H9 (cell line): ENCODE measurements around the gene SPRED2. TPM values are rescaled to one million over a fixed set of nuclear protein-coding genes. Genes with fewer than 3 reads are reported as not detected.
"Not testable (repeated sequence)": the region's sequence is repeated elsewhere in the genome, so short reads cannot be mapped to it uniquely, and the experiment has no call there.

Experiments used
- DNase-seq: peaks from one replicate; pipeline ENCODE4 v3.0.0-alpha.2; 2017
- H2AFZ ChIP-seq: one replicate; pipeline ENCODE4 v1.6.1; 2013; ENCODE audit warnings: mild to moderate bottlenecking, low read length, control low read depth, moderate library complexity
- H2AK5ac ChIP-seq: 2 replicates; pipeline ENCODE4 v1.6.1; 2013; ENCODE audit warnings: low read length, control low read depth, mixed read lengths; ENCODE audit not compliant: insufficient read length
- H2BK120ac ChIP-seq: one replicate; pipeline ENCODE4 v1.6.1; 2013; ENCODE audit warnings: low read depth, mild to moderate bottlenecking, low read length, control low read depth, inconsistent platforms; ENCODE audit not compliant: poor library complexity, severe bottlenecking
- H2BK12ac ChIP-seq: 2 replicates; pipeline ENCODE4 v1.6.1; 2013; ENCODE audit warnings: low read length, control low read depth, mixed read lengths, low read depth; ENCODE audit not compliant: insufficient read length
- H2BK15ac ChIP-seq: 2 replicates; pipeline ENCODE4 v1.6.1; 2013; ENCODE audit warnings: low read depth, low read length, control low read depth
- H2BK20ac ChIP-seq: one replicate; pipeline ENCODE4 v1.6.1; 2013; ENCODE audit warnings: low read depth, mild to moderate bottlenecking, low read length, control low read depth, inconsistent platforms; ENCODE audit not compliant: poor library complexity, severe bottlenecking
- H2BK5ac ChIP-seq: 2 replicates; pipeline ENCODE4 v1.6.1; 2013; ENCODE audit warnings: low read length, control low read depth, mixed read lengths; ENCODE audit not compliant: insufficient read length
- H3K14ac ChIP-seq: 2 replicates; pipeline ENCODE4 v1.6.1; 2013; ENCODE audit warnings: low read length, control low read depth; ENCODE audit not compliant: insufficient read depth
- H3K18ac ChIP-seq: 2 replicates; pipeline ENCODE4 v1.6.1; 2013; ENCODE audit warnings: low read depth, mild to moderate bottlenecking, mixed read lengths, low read length, control low read depth; ENCODE audit not compliant: insufficient read length
- H3K23ac ChIP-seq: 2 replicates; pipeline ENCODE4 v1.6.1; 2013; ENCODE audit warnings: low read length, control low read depth, mixed read lengths, low read depth; ENCODE audit not compliant: insufficient read length
- H3K23me2 ChIP-seq: 2 replicates; pipeline ENCODE4 v1.6.1; 2013; ENCODE audit warnings: low read depth, mild to moderate bottlenecking, mixed read lengths, low read length, control low read depth; ENCODE audit not compliant: insufficient read length, poor library complexity, severe bottlenecking
- H3K27ac ChIP-seq: 2 replicates; pipeline ENCODE4 v1.5.1; 2013; ENCODE audit warnings: low read length, control low read depth, mixed read lengths, low read depth; ENCODE audit not compliant: insufficient read length
- H3K27me3 ChIP-seq: 2 replicates; pipeline ENCODE4 v1.6.1; 2013; ENCODE audit warnings: low read length, control low read depth, inconsistent platforms; ENCODE audit not compliant: insufficient read depth
- H3K4ac ChIP-seq: 2 replicates; pipeline ENCODE4 v1.6.1; 2013; ENCODE audit warnings: low read depth, mild to moderate bottlenecking, control low read depth, inconsistent platforms, low read length, moderate library complexity
- H3K4me1 ChIP-seq: 2 replicates; pipeline ENCODE4 v1.6.1; 2013; ENCODE audit warnings: low read length, control low read depth, inconsistent platforms; ENCODE audit not compliant: insufficient read depth
- H3K4me2 ChIP-seq: 2 replicates; pipeline ENCODE4 v1.6.1; 2013; ENCODE audit warnings: low read length, control low read depth, mixed read lengths; ENCODE audit not compliant: insufficient read length, insufficient read depth
- H3K56ac ChIP-seq: 2 replicates; pipeline ENCODE4 v1.6.1; 2013; ENCODE audit warnings: low read depth, mild to moderate bottlenecking, mixed read lengths, low read length, control low read depth; ENCODE audit not compliant: insufficient read length
- H3K79me1 ChIP-seq: 2 replicates; pipeline ENCODE4 v1.6.1; 2013; ENCODE audit warnings: low read depth, mild to moderate bottlenecking, moderate library complexity, low read length, control low read depth, inconsistent platforms; ENCODE audit not compliant: insufficient read depth, poor library complexity, severe bottlenecking
- H3K79me2 ChIP-seq: 2 replicates; pipeline ENCODE4 v1.6.1; 2013; ENCODE audit warnings: low read length, control low read depth, inconsistent platforms; ENCODE audit not compliant: insufficient read depth
- H3K9ac ChIP-seq: 2 replicates; pipeline ENCODE4 v1.6.1; 2013; ENCODE audit warnings: low read length, control low read depth, mixed read lengths; ENCODE audit not compliant: insufficient read length; ENCODE audit errors: extremely low read depth
- H3K9me3 ChIP-seq: one replicate; pipeline ENCODE4 v1.6.1; 2013; ENCODE audit warnings: low read depth, low read length, inconsistent platforms; ENCODE audit not compliant: control insufficient read depth
- H3T11ph ChIP-seq: one replicate; pipeline ENCODE4 v1.6.1; 2013; ENCODE audit warnings: mild to moderate bottlenecking, low read length, control low read depth, inconsistent platforms
- H4K20me1 ChIP-seq: one replicate; pipeline ENCODE4 v1.6.1; 2013; ENCODE audit not compliant: control insufficient read depth, insufficient read length, insufficient read depth
- H4K5ac ChIP-seq: 2 replicates; pipeline ENCODE4 v1.6.1; 2013; ENCODE audit warnings: low read depth, mild to moderate bottlenecking, mixed read lengths, low read length, control low read depth; ENCODE audit not compliant: insufficient read length
- H4K8ac ChIP-seq: replicated peaks from 2 replicates; pipeline ENCODE4 v1.6.1; 2013; ENCODE audit warnings: low read length, control low read depth, mixed read lengths, low read depth; ENCODE audit not compliant: insufficient read length
- H4K91ac ChIP-seq: 2 replicates; pipeline ENCODE4 v1.6.1; 2013; ENCODE audit warnings: low read depth, mild to moderate bottlenecking, moderate library complexity, mixed read lengths, low read length, control low read depth; ENCODE audit not compliant: insufficient read length
- H3K27ac Mint-ChIP-seq, 3 experiments: 2 replicates in 2 of 3; 3 replicates in 1 of 3; pipeline ENCODE4 v1.8.0; 2020 to 2021; ENCODE audit warnings: mixed read lengths in 3 of 3, mild to moderate bottlenecking in 1 of 3, moderate library complexity in 1 of 3
- H3K27me3 Mint-ChIP-seq: 2 replicates; pipeline ENCODE4 v1.8.0; 2021; ENCODE audit warnings: low read depth, mild to moderate bottlenecking, moderate library complexity, mixed read lengths
- H3K36me3 Mint-ChIP-seq, 3 experiments: 2 replicates in 2 of 3; 3 replicates in 1 of 3; pipeline ENCODE4 v1.8.0; 2020 to 2021; ENCODE audit warnings: low read depth in 3 of 3, mixed read lengths in 3 of 3; ENCODE audit not compliant: insufficient read depth in 1 of 3
- H3K4me1 Mint-ChIP-seq, 2 experiments: 2 replicates each; pipeline ENCODE4 v1.8.0; 2020; ENCODE audit warnings: mixed read lengths in 2 of 2
- H3K4me3 Mint-ChIP-seq, 2 experiments: 2 replicates in 1 of 2; 3 replicates in 1 of 2; pipeline ENCODE4 v1.8.0; 2020 to 2021; ENCODE audit warnings: mild to moderate bottlenecking in 2 of 2, mixed read lengths in 2 of 2, moderate library complexity in 1 of 2
- H3K9me3 Mint-ChIP-seq, 2 experiments: 2 replicates in 1 of 2; 3 replicates in 1 of 2; pipeline ENCODE4 v1.8.0; 2020; ENCODE audit warnings: mild to moderate bottlenecking in 2 of 2, mixed read lengths in 2 of 2, moderate library complexity in 1 of 2
- CTCF ChIP-seq: fragments of 200-600 bp; sonication (generic); conservative IDR thresholded peaks from 3 replicates; pipeline ENCODE4 v1.8.0; 2021; ENCODE audit warnings: antibody characterized with exemption, mild to moderate bottlenecking
- WGBS: extraction: QIAGEN DNeasy Blood & Tissue Kit; methylation state at CpG from one replicate; pipeline ENCODE4 v1.1.7; 2013; ENCODE audit warnings: missing lambda C conversion rate, low lambda C conversion rate, mixed read lengths; ENCODE audit not compliant: insufficient read length; ENCODE audit errors: extremely low coverage; 5-methylcytosine and 5-hydroxymethylcytosine counted together
- total RNA-seq: library from RNA; stranded (reverse); gene quantifications from 2 replicates; pipeline ENCODE4 v1.2.1, GENCODE V29; 2021

Gene SPRED2
- total RNA-seq, 1 experiment from 2014 or later = 23.5 TPM

GRCh38 chr2:65317841-65318240 lies 114.6 kb downstream of the SPRED2 start:
- Histone ChIP-seq H3T11ph (no peak overlapping the region), H4K91ac (no peak overlapping the region), H3K27ac (no peak overlapping the region), H3K23ac (no peak overlapping the region), H3K79me2 (no peaks in the 10 kb centered on the region), H3K27me3 (no peaks in the 10 kb centered on the region), H2BK12ac (no peak overlapping the region), H3K79me1 (no peaks in the 10 kb centered on the region), H2AFZ (no peak overlapping the region), H3K9me3 (no peaks in the 10 kb centered on the region), H3K23me2 (no peaks in the 10 kb centered on the region), H2BK5ac (no peak overlapping the region), H4K5ac (no peak overlapping the region), H2BK20ac (no peak overlapping the region), H3K4me2 (no peak overlapping the region), H3K4ac (no peak overlapping the region), H3K56ac (no peak overlapping the region), H2AK5ac (no peak overlapping the region), H3K4me1 (no peaks in the 10 kb centered on the region), H4K8ac (no peak overlapping the region), H2BK15ac (no peak overlapping the region), H3K14ac (no peak overlapping the region), H3K9ac (no peak overlapping the region), H4K20me1 (no peaks in the 10 kb centered on the region), H2BK120ac (no peak overlapping the region), H3K18ac (no peak overlapping the region)
- no peak for DNase-seq
- TF ChIP-seq CTCF = no peak
- Mint-ChIP-seq H3K9me3 (no peaks in the 10 kb centered on the region), H3K36me3 (peaks cover 14 to 26% (median 17%) of the 10 kb centered on the region in 3 experiments; a peak in 6 of 7 replicates), H3K4me1 (no peaks in the 10 kb centered on the region), H3K27ac (no peak overlapping the region), H3K4me3 (no peak overlapping the region), H3K27me3 (no peaks in the 10 kb centered on the region)
- no CpG with 5 or more reads among the region's 7 CpGs for WGBS

GRCh38 chr2:65317351-65317750 lies 115.0 kb downstream of the SPRED2 start:
- H3K23me2 ChIP-seq, H2BK15ac ChIP-seq, H2AFZ ChIP-seq, DNase-seq, H3K4ac ChIP-seq, H2BK12ac ChIP-seq, H3K23ac ChIP-seq, H4K20me1 ChIP-seq, H3K79me2 ChIP-seq, H3K14ac ChIP-seq, H4K91ac ChIP-seq, H3K4me1 Mint-ChIP-seq, H3K27ac ChIP-seq, H2BK5ac ChIP-seq, H2BK20ac ChIP-seq, H3T11ph ChIP-seq, H2BK120ac ChIP-seq, H3K9me3 ChIP-seq, H4K8ac ChIP-seq, H3K79me1 ChIP-seq, H3K9me3 Mint-ChIP-seq, H3K9ac ChIP-seq, H4K5ac ChIP-seq, H3K18ac ChIP-seq, H2AK5ac ChIP-seq, H3K27me3 ChIP-seq, H3K4me3 Mint-ChIP-seq, H3K56ac ChIP-seq, H3K27ac Mint-ChIP-seq, H3K27me3 Mint-ChIP-seq, H3K4me1 ChIP-seq, H3K4me2 ChIP-seq: not testable (repeated sequence)
- peaks cover 14 to 29% (median 19%) of the 10 kb centered on the region in 3 experiments; a peak in 6 of 7 replicates for H3K36me3 Mint-ChIP-seq
- WGBS = no CpG with 5 or more reads among the region's 7 CpGs
